NCI-H2227 (cell line): Measurements from ENCODE around the gene INTS1.
"Not testable (repeated sequence)": the region's sequence is repeated elsewhere in the genome, so short reads cannot be mapped to it uniquely, and the experiment has no call there.

Source experiments
- DNase-seq: peaks from one replicate; lab custom pipeline; 2025; ENCODE audit not compliant: unreplicated experiment; lab: John Stamatoyannopoulos, UW

Gene INTS1

DNA sequence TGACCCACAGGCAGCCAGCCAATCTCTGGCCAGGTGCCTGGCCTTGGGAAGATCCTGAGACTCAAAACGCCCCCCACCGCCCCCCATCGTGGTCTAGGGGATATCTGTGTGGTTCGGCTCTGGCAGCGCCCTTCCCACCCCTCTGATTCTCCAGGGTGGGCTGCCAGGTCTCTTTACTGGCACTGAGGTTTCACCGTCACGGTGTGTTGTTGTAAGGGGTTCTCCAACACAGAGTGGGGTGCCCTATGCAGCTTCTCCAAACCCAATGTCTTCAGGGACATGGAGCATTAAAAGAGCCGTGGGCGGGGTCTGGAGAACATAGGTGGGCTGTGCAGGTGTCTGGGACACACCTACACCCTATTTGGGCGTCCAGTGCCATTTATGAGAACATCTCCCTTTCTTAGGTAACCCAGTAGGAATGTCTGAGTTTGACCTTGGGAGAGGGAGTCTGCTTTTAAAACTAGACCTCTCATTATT is 27.8 kb upstream of the INTS1 start:
- no peak for DNase-seq

DNA sequence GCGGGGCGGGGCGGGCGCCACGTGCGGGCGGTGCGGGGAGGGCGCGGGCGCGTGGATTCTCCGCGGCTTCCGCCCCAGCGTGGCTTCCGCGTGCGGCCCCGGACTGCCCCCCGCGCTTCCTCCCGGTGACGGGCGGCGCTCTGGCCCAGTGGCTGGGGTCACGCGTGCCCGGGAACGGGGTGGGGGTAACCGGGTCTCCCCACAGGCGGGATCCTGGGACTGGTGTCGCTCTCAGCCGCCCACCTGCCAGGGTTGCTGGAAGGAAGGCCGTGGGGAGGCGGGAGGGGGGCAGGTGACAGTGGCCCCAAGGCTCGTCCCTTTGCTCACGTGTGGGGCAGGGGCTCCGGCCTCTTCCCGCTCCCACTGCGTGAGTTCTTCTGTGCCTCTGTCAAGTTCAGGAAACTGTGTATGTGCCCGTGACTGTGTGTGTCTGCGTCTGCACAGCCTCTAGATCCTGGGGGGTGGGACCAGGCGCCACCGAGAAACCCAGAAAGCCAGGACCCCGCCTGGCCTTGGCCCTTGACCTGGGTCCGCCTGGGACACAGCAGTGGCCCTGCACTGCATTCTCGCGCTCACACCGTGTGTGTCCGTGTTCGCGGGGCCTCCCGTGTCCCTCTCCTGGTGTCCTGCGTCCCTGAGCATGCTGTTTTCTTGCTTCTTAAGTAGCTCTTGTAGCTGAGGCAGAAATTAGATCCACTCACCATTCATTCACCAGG is 27.2 kb upstream of the INTS1 start:
- no peak for DNase-seq

DNA sequence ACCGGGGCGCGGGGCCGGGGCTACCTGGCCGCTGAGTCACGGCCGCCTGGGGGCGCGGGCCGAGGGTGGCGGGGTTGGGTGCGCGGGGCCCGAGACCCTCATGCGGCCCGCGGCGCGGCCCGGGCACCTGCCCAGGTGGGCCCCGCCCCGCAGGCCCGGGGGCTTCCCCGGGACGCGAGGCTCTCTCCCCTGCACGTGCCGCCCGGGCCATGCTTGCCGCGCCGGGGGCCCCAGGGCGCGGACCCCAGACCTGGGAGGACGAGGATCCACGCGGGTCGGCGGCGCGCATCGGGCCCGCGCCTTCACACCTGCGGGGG is 26.7 kb upstream of the INTS1 start:
- no peak for DNase-seq

DNA sequence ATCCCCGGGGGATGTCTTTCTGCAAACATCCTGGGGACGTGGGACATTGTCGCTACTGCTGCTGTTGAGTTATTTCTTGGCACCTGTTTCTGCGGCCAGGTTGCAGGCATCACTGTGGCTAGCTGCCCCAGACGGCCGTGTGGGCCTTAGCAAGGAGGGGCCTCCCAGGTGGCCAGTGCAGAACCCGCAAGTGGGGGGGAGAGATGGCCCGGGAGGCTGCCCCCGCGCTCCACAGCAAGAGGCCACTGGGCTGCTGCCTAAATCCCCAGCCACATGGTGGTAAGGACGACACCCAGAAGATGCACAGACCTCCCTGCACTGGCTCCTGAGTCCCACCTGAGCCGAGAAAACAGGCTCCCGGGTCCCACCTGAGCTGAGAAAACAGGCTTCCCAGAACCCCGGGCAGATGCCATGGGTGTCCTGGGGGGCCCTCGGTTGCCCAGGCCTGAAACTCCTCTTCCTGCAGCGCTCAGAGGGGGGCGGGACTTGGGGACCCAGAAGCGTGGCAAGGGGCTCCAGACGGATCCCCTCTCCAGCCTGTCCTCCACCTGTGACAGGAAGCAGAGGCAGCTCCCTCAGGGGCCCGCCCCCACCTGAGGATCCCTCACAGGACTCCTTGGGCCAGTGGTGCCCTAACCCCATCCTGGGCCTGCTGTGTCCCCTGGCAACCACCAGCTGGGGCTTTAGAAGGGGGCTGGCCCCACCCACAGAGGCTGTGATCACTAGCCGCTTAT is 25.4 kb upstream of the INTS1 start:
- no peak for DNase-seq

DNA sequence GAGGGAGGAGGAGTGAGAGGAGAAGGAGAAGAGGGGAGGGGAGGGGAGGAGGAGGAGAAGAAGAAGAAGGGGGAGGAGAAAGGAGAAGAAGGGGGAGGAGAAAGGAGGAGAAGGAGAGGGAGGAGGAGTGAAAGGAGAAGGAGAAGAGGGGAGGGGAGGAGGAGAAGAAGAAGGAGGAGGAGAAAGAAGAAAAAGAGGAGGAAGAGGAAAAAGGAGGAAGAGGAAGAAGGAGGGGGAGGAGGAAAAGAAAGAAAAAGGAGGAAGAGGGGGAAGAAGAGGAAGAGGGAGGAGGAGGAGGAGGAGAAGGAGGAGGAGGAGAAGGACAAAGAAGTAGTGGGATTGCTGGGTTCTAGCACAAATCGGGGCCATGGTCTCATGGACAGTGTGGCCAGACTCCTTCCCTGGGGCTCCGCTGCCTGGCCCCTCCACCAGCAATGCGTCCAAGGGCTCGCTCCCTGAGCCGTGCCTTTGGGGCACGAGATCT is 22.1 kb upstream of the INTS1 start:
- no peak for DNase-seq

DNA sequence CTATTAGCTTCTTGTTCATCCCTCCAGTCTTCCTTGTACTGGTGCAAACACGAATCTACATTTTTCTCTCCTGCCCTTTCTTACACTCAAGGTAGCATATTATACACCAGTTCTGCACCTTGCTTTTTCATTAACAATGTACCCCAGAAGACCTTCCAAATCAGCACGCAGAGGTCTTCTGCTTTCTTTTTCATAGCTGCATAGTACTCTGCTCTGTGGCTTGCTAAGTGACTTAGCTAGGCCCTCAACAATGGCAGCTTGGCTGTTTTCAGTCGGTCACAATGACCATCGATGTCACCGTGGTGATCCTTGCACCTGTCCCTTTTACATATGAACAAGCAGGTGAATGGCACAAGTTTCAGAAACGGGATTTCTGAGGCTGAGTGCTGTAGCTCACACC is 21.2 kb upstream of the INTS1 start:
- no peak for DNase-seq

DNA sequence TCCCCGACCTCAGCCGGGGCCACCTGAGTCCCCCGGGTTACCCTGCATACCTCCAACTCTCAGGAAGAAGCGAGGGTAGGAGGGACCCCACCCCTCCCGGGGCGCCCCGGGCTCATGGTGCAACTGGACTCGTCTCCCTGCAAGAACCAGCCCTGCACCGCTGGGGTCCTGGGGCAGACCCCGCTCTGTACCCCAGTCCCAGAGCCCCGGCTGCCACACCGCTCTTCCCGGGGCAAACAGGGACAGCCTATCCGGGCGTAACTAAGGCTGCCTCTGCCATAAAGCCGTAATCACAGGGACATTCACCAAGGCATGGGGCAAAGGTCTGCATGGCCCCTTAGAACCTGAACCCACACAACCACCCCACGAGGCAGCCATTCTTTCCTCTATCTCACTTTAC is 19.7 kb upstream of the INTS1 start:
- DNase-seq, result no peak

DNA sequence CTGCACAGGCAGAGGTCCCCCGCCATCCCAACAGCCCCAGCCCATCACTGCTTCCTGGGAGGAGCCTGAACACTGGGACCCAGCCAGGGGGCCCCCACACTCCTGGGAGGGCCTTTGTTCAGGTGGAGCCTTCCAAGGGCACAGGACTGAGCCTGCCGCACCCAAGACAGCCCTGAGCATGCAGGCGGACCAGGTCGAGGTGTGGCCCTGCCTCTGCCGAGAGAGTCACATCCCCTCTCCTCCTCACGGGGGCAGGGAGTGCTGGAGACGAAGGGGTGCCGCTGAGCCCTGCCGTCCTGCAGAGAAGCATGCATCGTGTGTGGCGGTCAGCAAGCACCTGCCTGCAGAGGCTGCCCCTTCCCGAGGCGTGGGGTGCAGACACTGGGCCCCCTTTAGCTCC is 19.0 kb upstream of the INTS1 start:
- DNase-seq, result no peak

DNA sequence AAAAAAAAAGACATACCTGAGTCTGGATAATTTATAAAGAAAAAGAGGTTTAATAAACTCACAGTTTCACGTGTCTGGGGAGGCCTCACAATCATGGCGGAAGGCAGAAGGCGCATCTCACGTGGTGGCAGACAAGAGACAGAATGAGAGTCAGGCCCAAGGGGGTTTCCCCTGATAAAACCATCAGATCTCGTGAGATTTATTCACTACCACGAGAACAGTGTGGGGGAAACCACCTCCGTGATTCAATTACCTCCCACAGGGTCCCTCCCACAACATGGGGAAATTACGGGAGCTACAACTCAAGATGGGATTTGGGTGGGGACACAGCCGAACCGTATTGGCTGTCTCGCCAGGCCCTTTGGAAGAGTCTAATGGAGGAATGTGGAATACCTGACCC is 17.3 kb upstream of the INTS1 start:
- no peak for DNase-seq

DNA sequence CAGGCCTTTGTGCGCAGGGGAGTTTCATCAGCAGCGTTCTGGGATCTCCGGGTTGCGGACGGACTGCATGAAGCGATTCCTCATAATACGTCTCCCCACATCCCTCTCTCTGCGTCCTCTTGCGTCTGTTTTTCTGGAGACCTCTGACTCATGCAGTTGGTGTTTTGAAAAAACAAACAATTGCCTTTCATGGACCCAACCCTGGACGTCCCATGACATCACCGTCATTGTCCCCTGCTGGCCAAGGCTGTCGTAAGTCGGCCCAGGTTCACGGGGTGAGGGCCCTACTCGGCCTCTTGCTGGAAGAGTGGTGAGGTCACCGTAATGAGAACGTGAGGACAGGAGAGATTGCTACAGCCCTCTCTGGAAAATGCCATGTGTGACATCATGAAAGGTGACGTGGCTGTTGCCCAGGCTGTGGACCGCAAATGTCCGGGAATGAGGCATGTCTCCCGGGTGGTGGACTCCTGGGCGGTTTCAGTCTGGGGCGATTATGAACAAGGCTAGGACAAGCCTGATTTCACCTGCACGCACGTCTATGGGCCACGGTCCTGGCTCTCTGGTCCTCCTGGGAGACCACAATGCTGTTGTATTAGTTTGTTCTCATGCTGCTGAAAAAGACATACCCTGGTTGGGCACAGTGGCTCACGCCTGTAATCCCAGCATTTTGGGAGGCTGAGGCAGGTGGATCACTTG is 16.5 kb upstream of the INTS1 start:
- DNase-seq, result no peak

DNA sequence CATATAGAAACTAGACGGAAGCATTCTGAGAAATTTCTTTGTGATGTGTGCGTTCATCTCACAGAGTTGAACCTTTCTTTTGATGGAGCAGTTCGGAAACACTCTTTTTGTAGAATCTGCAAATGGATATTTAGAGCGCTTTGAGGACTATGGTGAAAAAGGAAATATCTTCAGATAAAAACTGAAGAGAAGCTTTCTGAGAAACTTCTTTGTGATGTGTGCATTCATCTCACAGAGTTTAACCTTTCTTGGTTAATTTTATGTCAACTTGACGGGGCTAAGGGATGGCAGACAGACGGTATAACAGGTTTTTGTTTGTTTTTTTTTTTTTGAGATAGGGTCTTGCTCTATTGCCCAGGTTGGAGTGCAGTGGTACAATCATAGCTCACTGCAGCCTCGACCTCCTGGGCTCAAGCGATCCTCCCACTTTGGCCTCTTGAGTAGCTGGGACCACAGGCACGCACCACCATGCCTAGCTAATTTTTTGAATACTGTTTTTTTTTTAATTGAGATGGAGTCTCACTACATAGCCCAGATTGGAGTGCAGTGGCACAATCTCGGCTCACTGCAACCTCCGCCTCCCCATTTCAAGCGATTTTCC is 15.2 kb upstream of the INTS1 start:
- not testable (repeated sequence) for DNase-seq

DNA sequence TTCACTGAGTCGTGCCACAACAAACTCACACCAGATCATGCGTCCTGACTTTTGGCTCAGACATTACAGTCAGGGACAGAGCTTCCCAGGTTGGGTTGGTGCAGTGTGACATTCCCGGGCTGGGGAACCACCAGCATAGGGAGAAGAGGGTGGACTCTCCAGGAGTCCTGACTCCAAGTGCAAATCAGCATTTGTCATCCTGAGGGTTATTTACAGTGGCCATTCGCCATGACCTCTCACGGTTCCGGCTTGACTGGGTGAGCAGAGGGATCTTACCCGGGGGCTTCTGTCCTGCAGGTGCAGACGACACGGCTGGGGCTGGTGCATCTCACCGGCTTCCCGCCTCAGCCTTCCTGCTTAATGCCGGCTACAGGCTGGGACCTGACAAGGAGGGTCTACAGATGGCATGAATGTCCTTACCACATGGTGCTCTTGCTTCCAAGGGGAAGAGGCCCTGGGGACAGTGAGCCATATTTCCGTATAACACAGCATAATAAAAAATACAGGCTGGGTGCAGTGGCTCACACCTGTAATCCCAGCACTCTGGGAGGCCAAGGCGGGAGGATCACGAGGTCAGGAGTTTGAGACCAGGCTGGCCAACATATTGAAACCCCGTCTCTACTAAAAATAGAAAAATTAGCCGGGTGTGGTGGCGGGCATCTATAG is 12.5 kb upstream of the INTS1 start:
- no peak for DNase-seq

DNA sequence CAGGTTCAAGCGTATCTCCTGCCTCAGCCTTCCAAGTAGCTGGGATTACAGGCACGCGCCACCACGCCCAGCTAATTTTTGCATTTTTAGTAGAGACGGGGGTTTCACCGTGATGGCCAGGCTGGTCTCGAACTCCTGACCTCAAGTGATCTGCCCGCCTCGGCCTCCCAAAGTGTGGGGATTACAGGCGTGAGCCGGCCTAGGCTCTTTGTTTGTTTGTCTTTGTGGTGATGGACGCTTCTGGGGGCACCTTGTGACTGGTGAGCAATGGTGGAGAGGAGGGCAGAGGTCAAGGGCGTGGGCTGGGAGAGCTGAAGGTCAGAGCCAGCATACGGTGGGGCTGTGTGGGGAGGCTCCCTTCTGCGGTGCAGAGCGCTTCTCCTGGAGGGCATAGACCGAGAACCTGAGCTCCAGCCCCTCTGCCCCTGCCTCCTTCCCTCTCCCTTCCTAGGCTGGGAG is 11.3 kb upstream of the INTS1 start:
- DNase-seq, result not testable (repeated sequence)

DNA sequence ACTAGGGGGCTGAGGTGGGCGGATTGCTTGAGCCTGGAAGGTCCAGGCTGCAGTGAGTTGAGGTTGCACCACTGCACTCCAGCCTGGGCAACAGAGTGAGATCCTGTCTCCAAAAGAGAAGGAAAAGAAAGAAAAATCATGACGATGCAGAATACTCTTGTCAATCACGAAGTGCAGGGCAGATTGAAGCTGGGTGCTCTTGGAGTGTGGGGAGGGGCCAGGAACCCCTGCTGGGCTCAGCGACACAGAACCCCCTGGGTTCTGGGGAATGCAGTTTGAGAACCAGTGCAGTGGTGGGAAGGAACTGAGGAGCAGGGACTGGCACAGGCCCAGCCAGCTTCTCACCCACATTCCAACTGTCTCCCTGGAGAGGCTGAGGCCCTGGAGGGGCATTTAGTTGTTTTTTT is 10.8 kb upstream of the INTS1 start:
- DNase-seq, result no peak

DNA sequence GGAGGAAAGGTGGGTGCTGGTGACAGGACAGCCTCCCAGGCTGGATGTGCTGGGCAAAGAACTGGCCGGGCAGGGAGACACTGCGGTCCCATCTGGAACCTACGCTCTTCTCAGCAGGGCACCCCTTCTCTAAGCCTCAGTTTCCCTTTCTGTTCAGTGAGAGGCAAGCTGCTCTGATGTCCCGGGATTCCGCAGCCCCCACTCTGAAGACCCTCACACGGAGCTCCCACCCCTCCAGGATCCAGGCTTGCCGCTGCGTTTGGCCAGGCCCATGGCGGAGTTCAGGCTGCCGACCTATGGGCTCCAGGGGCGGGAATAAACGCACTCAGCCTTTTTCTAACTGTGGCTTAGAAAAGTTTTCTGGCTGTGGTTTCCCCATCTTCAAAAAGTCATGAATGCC is 10.2 kb upstream of the INTS1 start:
- no peak for DNase-seq

DNA sequence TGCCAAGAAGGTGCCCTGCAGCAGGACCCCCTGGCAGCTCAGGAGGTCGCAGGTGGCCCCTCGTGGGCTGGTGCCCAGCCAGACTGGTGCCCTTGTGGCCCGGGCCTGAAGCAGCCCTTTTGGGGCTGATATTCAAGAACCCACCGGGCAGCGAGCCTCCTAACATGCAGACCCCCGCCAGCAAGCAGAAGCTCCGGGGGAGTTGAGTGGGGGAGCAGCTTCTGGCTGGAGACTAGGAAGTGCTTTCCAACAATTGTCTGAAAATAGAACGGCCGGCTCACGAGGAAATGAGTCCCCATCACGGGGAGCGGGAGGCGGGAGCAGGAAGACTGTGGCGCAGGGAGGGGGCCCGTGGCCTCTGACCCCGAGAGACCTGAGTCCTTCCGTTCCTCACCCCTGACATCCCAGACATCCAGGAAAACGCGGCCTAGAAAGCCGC is 9.5 kb upstream of the INTS1 start:
- no peak for DNase-seq

DNA sequence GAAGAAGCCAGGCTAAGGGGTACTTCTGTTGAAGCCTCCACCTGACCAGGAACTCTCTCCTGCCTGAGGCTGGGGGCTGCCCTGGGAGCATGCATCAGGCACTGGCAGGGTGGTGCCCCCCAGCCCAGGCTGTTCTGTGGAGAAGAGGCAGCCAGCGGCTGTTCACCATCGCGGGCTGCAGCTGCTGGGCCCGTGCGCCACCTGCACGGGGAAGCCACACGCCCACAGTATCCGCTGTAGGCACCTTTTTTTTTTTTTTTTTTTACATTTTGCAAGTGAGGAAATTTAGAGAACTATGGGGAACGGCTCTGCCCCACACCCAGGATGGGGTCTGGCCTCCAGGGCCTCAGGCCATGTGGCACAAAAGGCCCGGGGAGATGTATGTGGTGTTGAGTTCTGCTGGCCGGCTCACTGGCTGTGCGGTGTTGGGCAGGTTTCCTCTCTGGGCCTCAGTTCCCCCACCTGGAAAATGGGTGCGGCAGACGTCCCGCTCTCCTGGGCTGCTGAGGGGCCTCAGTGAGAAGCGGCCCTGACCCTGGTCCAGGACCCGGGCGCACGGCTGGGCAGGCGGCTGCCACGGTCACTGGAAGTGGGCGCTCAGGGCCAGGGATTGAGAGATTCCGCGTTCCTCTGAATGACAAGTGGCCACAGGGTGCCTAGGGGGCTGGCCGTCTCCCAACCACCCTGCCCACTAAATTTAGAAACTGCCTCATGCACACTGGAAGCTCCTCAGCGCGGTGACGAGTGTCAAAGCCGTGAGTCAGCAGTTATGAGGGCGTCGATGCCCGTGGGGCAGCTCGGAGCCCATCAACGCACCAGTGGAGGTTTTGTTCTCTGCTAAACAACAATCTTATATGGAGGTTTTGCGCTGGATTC is 8.8 kb upstream of the INTS1 start:
- DNase-seq, result no peak

DNA sequence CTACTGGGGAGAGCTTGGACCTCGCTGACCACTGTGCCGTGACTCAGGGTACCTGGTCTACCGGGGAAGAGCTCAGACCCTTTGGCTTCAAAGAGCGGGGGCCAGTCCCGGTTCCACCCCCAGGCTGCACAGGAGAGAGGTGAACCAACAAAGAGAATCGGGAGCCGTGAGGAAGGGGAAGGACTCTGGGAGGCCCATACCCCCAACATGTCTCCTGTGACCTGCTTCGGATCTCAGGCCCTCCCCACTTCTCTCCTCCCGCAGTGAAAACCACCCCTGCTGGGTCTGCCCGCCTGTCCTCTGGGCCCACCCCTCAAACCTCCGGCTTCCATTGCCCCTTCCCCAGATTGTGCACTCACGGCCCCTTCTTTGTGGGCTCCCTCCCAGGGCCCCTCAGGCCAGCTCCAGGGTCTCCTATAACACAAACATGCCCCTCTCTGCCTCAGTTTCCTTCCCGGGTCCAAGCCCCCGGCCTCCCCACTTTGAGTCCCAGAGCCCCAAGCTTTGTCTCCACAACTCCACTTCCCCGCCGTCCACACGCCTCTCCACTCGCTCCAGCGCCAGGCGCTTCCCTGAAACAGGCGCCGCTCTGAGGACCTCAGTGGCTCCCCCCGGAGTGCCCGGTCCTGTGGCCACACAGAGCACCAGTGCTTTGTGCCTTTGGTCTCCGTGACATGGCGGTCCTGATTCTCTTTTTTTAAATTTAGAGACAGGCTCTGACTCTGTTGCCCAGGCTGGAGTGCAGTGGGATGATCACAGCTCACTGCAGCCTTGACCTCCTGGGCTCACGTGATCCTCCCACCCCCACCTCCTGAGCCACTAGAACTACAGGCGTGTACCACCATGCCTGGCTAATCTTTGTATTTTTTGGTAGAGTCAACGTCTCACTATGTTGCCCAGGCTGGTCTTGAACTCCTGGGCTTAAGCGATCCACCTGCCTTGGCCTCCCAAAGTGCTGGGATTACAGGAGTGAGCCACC is 7.5 kb upstream of the INTS1 start:
- no peak for DNase-seq

DNA sequence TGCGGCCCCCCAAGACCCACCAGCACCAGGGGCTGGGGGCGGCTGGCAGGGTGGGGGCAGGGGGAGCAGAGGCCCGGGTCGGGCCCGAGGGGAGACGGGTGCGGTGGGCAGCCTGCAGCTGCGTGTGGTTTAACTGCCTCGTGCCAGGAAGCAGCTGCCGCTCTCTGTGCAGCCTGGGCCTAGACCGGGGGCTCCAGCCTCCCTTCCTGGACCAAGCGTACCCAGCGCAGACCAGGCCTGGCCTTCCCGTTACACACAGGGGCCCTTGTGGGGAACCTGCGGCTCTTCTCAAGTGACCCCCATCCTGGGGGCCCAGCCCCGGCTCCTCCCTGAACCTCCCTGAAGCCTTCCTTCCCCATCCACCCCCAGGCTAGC is 6.6 kb upstream of the INTS1 start:
- DNase-seq, result no peak
